Umbilical cord (tissue), 1 donor: ENCODE results near the gene UIMC1. TPM values are rescaled to one million over a fixed set of nuclear protein-coding genes. Genes with fewer than 3 reads are reported as not detected.

Source experiments
- total RNA-seq: library from RNA; depleted of rRNA; stranded (reverse); fragments of >200 nt; gene quantifications from one replicate; pipeline ENCODE4 v1.2.3, GENCODE V29; 2014; ENCODE audit warnings: low replicate concordance; ENCODE audit not compliant: insufficient read depth

Gene UIMC1
- total RNA-seq, 1 donor from 2014 or later, result 38.5 TPM

Other genes with a start within 250 kb of the UIMC1 start
- gene UNC5A, start 196.2 kb downstream of the UIMC1 start, total RNA-seq, result not detected
- 4.6 TPM for gene HK3, start 107.4 kb downstream of the UIMC1 start, total RNA-seq
- 13.0 TPM for gene ZNF346, start 15.9 kb upstream of the UIMC1 start, total RNA-seq
- 1.4 TPM for gene FGFR4, start 80.1 kb upstream of the UIMC1 start, total RNA-seq
- 45.7 TPM for gene NSD1, start 127.0 kb upstream of the UIMC1 start, total RNA-seq